GM12873 (cell line): ENCODE data around the gene ZNF276.

Experiments
- CTCF ChIP-seq: IDR thresholded peaks from 2 replicates; pipeline ENCODE4 v1.5.1; 2012; ENCODE audit warnings: low read depth, mild to moderate bottlenecking, moderate library complexity, low read length, control low read depth; ENCODE audit not compliant: insufficient read depth; ENCODE audit errors: missing control alignments

ZNF276 gene

GRCh38 chr16:89733792-89734191 lies 12.5 kb downstream of the ZNF276 start:
- no peak for TF ChIP-seq CTCF

GRCh38 chr16:89736554-89736953 lies 15.2 kb downstream of the ZNF276 start:
- TF ChIP-seq CTCF, result no peak

- no peak for TF ChIP-seq CTCF
Measured at GRCh38 chr16:89737341-89738071, 16.2 kb downstream of the ZNF276 start.

GRCh38 chr16:89738072-89738377 lies 16.7 kb downstream of the ZNF276 start:
- no peak for TF ChIP-seq CTCF

- TF ChIP-seq CTCF, result no peak
Measured at GRCh38 chr16:89738538-89739317, 17.4 kb downstream of the ZNF276 start.

- TF ChIP-seq CTCF, result no peak
Measured at GRCh38 chr16:89739383-89739782, 18.0 kb downstream of the ZNF276 start.

- TF ChIP-seq CTCF, result no peak
Measured at GRCh38 chr16:89741342-89742014, 20.1 kb downstream of the ZNF276 start.
